Erythroblast (primary cell): ENCODE results near the gene GPRIN3.

ENCODE experiments used
- GATA1 ChIP-seq: IDR thresholded peaks from 2 replicates; pipeline ENCODE4 v1.6.1; 2011; ENCODE audit warnings: low read depth, mild to moderate bottlenecking, control low read depth, low read length, moderate library complexity
- POLR2A ChIP-seq: IDR thresholded peaks from 2 replicates; pipeline ENCODE4 v1.6.1; 2011; ENCODE audit warnings: mild to moderate bottlenecking, low read length

DNA sequence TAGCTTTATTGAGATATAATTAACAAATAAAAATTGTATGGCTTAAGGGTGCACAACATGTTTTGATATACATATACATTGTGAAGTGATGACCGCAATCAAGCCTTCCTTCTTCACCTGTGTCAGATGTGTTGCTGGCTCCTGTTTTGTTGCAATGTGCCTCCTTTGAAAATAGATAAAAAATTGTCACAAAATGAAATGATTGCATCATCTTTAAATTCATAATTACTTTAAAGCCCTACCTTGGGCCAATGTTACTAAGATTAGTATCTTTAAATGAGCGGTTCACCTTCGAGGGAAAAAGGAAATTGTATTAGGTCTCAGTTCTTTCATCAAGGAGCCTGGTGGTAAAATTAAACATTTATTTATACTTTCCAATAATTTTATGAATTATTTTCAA lies 77.3 kb downstream of the GPRIN3 start:
- TF ChIP-seq POLR2A (no peak), GATA1 (no peak)
